Hepatocyte (in vitro differentiated cells): ENCODE data around the gene SRPK1. TPM values are rescaled to one million over a fixed set of nuclear protein-coding genes. Genes with fewer than 3 reads are reported as not detected.

ENCODE experiments used
- DNase-seq: peaks from one replicate; pipeline ENCODE4 v3.0.0-alpha.2; 2016; ENCODE audit warnings: low spot score
- H2AFZ ChIP-seq: fragments of 200-600 bp; sonication (generic); 2 replicates; pipeline ENCODE4 v1.6.0; 2016; ENCODE audit warnings: antibody characterized with exemption, mild to moderate bottlenecking
- H3K27ac ChIP-seq: fragments of 200-600 bp; sonication (generic); 2 replicates; pipeline ENCODE4 v1.5.1; 2016; ENCODE audit warnings: mild to moderate bottlenecking
- H3K27me3 ChIP-seq: fragments of 200-600 bp; sonication (generic); 2 replicates; pipeline ENCODE4 v1.6.1; 2016
- H3K36me3 ChIP-seq: fragments of 200-600 bp; sonication (generic); replicated peaks from 2 replicates; pipeline ENCODE4 v1.5.1; 2016; ENCODE audit warnings: low read depth; ENCODE audit not compliant: insufficient read depth
- H3K4me1 ChIP-seq: fragments of 200-600 bp; sonication (generic); 2 replicates; pipeline ENCODE4 v1.5.1; 2016; ENCODE audit warnings: mild to moderate bottlenecking, moderate library complexity; ENCODE audit not compliant: insufficient read depth
- H3K4me2 ChIP-seq: fragments of 200-600 bp; sonication (generic); 2 replicates; pipeline ENCODE4 v1.6.0; 2016
- H3K4me3 ChIP-seq: fragments of 200-600 bp; sonication (generic); 2 replicates; pipeline ENCODE4 v1.5.1; 2016; ENCODE audit warnings: mild to moderate bottlenecking
- H3K79me2 ChIP-seq: fragments of 200-600 bp; sonication (generic); 2 replicates; pipeline ENCODE4 v1.6.0; 2017; ENCODE audit warnings: mild to moderate bottlenecking
- H3K9me2 ChIP-seq: fragments of 200-600 bp; sonication (generic); replicated peaks from 2 replicates; pipeline ENCODE4 v1.6.0; 2017; ENCODE audit warnings: mild to moderate bottlenecking; ENCODE audit not compliant: insufficient read depth
- H3K9me3 ChIP-seq: fragments of 200-600 bp; sonication (generic); 2 replicates; pipeline ENCODE4 v1.5.1; 2016; ENCODE audit warnings: low read depth, mild to moderate bottlenecking
- H4K20me1 ChIP-seq: fragments of 200-600 bp; sonication (generic); 2 replicates; pipeline ENCODE4 v1.6.0; 2016; ENCODE audit warnings: mild to moderate bottlenecking; ENCODE audit not compliant: insufficient read depth, poor library complexity, severe bottlenecking
- CTCF ChIP-seq: fragments of 200-600 bp; sonication (generic); IDR thresholded peaks from 2 replicates; pipeline ENCODE4 v1.5.1; 2016; ENCODE audit warnings: antibody characterized with exemption, mild to moderate bottlenecking; ENCODE audit not compliant: poor library complexity
- EZH2 ChIP-seq: fragments of 200-600 bp; sonication (generic); IDR thresholded peaks from 2 replicates; pipeline ENCODE4 v1.6.1; 2016; ENCODE audit warnings: antibody characterized with exemption, mild to moderate bottlenecking, borderline replicate concordance
- EZH2phosphoT487 ChIP-seq: fragments of 200-600 bp; sonication (generic); IDR thresholded peaks from one replicate; pipeline ENCODE4 v1.6.1; 2018; ENCODE audit warnings: antibody characterized with exemption, mild to moderate bottlenecking, low read depth, moderate library complexity; ENCODE audit not compliant: unreplicated experiment, severe bottlenecking
- WGBS: methylation state at CpG from one replicate; pipeline ENCODE4 v1.1.6; 2016; ENCODE audit warnings: low lambda C conversion rate; ENCODE audit errors: missing lambda C conversion rate; 5-methylcytosine and 5-hydroxymethylcytosine counted together
- polyA plus RNA-seq: library from polyadenylated mRNA; unstranded; fragments of >200 nt; fragmentation: Nextera tagmentation; extraction: Ambion mirVana; gene quantifications from 2 replicates; pipeline ENCODE4 v1.2.1, GENCODE V29; 2016
- total RNA-seq: library from RNA; depleted of rRNA; stranded (reverse); fragments of >200 nt; gene quantifications from 2 replicates; pipeline ENCODE4 v1.2.3, GENCODE V29; 2014

The SRPK1 gene
- total and polyA plus RNA-seq, 2 experiments from 2014 or later, result 39.3 to 63.9 TPM

- 84% methylated on average over 3 of the region's 3 CpGs for WGBS
Measured at GRCh38 chr6:35842381-35842780, 78.5 kb downstream of the SRPK1 start.

GRCh38 chr6:35839019-35839418 is 81.9 kb downstream of the SRPK1 start:
- Histone ChIP-seq H3K4me2 (no peak overlapping the region), H4K20me1 (no peaks in the 10 kb centered on the region), H3K36me3 (no peaks in the 10 kb centered on the region)

More at GRCh38 chr6:35842381-35842780, 78.5 kb downstream of the SRPK1 start:
- Histone ChIP-seq H3K4me3 (no peak overlapping the region), H3K9me2 (no peaks in the 10 kb centered on the region), H2AFZ (no peak overlapping the region), H3K9me3 (no peaks in the 10 kb centered on the region), H3K27me3 (no peaks in the 10 kb centered on the region), H3K4me2 (no peak overlapping the region), H4K20me1 (no peaks in the 10 kb centered on the region), H3K4me1 (no peaks in the 10 kb centered on the region), H3K79me2 (no peaks in the 10 kb centered on the region), H3K27ac (no peak overlapping the region), H3K36me3 (no peaks in the 10 kb centered on the region)
- TF ChIP-seq EZH2 (no peak), EZH2phosphoT487 (no peak), CTCF (no peak)
- no peak for DNase-seq

GRCh38 chr6:35833536-35833935 is 87.4 kb downstream of the SRPK1 start:
- Histone ChIP-seq H3K27ac (no peak overlapping the region), H3K79me2 (no peaks in the 10 kb centered on the region), H3K4me1 (peaks cover 7% of the 10 kb centered on the region), H3K27me3 (no peaks in the 10 kb centered on the region), H3K9me3 (no peaks in the 10 kb centered on the region), H3K9me2 (no peaks in the 10 kb centered on the region), H2AFZ (no peak overlapping the region), H3K4me3 (no peak overlapping the region), H3K36me3 (no peaks in the 10 kb centered on the region), H4K20me1 (no peaks in the 10 kb centered on the region), H3K4me2 (no peak overlapping the region)
- 92% methylated on average over 7 of the region's 7 CpGs for WGBS
- TF ChIP-seq EZH2 (no peak), CTCF (no peak), EZH2phosphoT487 (no peak)
- DNase-seq, result no peak

More at GRCh38 chr6:35839019-35839418, 81.9 kb downstream of the SRPK1 start:
- DNase-seq, result no peak
- Histone ChIP-seq H2AFZ (no peak overlapping the region), H3K9me3 (no peaks in the 10 kb centered on the region), H3K27ac (no peak overlapping the region), H3K27me3 (no peaks in the 10 kb centered on the region), H3K4me3 (no peak overlapping the region), H3K4me1 (no peaks in the 10 kb centered on the region), H3K9me2 (no peaks in the 10 kb centered on the region), H3K79me2 (no peaks in the 10 kb centered on the region)
- TF ChIP-seq EZH2 (no peak), CTCF (no peak), EZH2phosphoT487 (no peak)
- WGBS, result 64% methylated on average over 1 of the region's 1 CpG
